Stimulated activated naive CD8-positive, alpha-beta T cell treated with anti-CD3 and anti-CD28 coated beads, Interleukin-15, Interleukin-2, amounts not matched to agents 100 U/mL and 50 U/mL, for 24 hours (primary cell): ENCODE data around the gene ERMP1.
A peak's percentile ranks its signal among the peaks of the same experiment; 100 is the strongest.
"Not testable (repeated sequence)": the region's sequence is repeated elsewhere in the genome, so short reads cannot be mapped to it uniquely, and the experiment has no call there.

Source experiments
- ATAC-seq: fragments of 150-1000 bp; cut with Tn5 transposase; one replicate; pipeline ENCODE4 v1.10.0; 2021
- DNase-seq: peaks from one replicate; pipeline ENCODE4 v3.0.0; 2021

Gene ERMP1

DNA sequence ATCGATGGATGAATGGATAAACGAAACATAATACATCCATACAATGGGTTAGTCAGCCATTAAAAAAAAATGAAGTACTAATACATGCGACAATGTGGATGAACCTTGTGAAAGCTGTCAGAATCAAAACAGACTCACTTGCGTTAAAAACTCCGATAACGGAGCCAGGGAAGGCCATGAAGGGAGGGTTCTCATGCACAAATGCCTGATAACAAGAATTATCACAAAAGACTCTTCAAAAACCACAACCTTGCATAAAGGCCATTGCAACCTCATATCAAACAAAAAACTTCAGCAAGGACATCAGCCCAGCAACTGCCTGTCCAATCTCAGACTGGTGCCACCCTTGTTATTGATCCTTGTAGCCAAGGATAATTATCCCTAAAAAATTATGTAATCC lies 13.7 kb downstream of the ERMP1 start:
- no peak for ATAC-seq
- no peak for DNase-seq

DNA sequence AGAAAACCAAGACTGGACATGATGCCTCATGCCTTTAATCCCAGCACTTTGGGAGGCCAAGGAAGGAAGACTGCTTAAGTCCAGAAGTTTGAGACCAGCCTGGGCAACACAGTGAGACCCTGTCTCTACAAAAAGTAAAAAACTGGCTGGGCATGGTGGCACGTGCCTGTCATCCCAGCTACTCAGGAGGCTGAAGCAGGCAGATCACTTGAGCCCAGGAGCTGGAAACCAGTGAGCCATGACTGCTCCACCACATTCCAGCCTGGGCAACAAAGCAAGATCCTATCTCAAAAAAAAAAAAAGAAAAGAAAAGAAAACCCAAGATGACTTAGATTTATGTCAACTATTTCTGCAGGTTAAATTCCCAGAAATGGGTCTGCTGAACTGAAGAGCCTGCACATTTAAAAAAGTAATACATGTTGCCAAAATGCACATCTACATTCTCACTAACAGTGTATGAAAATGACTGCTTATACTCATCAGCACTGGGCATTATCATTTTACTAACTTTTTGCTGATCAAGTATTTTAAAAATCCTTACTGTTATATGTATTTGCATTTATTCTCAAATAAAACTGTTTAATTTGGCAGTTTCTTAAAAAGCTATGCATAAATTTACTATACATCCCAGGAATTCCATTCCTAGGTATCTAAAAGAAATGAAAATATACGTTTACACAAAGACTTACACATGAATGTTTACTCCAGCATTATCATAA lies 14.3 kb downstream of the ERMP1 start:
- no peak for ATAC-seq

DNA sequence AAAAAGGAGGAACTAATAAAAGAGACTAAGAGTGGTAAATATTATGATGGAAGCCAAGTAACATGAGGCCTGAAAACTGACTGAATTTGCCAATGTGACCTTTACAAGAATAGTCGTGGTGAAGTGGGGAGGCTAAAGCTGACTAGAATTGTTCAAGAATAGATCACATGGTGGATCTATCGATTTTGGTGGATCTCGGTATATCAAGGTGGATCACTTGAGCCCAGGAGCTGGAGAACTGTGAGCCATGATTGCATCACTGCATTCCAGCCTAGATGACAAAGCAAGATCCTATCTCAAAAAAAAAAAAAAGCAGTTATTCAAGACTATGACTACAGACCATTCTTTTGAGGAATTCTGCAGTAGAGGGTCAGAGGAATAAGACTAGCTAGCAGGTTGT lies 15.1 kb downstream of the ERMP1 start:
- no peak for DNase-seq
- no peak for ATAC-seq

More for the DNA sequence above, 14.3 kb downstream of the ERMP1 start:
- DNase-seq: no peak

GRCh38 chr9:5815461-5815860 lies 17.5 kb downstream of the ERMP1 start:
- ATAC-seq (no peak), DNase-seq (no peak)

DNA sequence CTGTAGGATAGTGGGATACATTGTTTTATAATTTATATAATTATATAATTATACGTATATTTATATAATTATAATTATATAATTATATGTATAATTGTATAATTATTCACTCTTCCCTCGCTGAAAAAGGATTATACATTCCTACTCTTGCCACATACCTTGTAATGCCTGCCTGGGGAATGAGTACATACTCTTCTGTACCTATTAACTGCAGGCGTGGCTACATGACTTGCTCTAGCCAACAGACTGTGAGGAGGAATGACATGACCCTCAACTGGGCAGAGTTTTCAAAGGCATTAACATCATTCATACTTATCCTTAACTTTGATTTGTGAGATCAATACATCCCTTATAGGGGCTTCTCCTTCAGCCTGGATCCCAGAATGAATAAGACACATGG lies 19.1 kb downstream of the ERMP1 start:
- no peak for DNase-seq
- no peak for ATAC-seq

GRCh38 chr9:5811751-5812150 lies 21.2 kb downstream of the ERMP1 start:
- ATAC-seq: no peak
- DNase-seq: no peak

DNA sequence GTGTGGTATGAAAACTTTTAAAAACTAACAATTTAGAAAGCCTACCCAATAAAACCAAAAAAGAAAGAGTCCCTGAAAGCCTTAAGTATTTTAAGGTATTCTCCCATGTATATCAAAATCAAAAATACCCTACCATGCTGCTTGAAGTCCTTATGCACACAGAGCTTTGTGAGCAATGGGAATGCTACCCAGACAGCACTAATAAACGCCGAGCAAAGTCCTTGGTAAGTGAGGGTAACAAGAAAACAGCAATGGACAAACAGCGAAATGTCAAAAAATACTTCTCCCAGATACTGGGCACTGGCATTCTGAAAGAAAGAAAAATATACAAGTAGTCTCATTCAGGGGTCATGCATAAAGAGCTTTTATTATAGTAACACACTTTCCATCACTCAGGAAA lies 27.4 kb downstream of the ERMP1 start:
- DNase-seq (no peak), ATAC-seq (no peak)

DNA sequence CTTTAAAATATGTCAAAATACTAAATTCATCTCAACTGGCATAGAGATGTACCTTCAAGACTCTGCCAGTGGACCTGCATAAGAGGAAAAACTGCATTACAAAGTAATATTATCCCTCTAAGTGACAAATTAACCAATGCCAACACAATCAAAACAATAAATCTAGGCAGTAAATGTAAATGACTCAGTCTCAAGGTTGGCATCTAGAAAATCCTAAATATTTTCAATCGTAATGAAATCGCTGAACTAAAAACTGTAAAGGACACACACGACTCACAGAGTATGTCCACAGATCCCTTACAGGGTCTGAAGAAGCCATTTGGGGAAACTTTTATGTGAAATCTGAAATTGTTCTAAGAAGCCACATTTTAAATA lies 31.2 kb downstream of the ERMP1 start:
- DNase-seq (no peak), ATAC-seq (no peak)

DNA sequence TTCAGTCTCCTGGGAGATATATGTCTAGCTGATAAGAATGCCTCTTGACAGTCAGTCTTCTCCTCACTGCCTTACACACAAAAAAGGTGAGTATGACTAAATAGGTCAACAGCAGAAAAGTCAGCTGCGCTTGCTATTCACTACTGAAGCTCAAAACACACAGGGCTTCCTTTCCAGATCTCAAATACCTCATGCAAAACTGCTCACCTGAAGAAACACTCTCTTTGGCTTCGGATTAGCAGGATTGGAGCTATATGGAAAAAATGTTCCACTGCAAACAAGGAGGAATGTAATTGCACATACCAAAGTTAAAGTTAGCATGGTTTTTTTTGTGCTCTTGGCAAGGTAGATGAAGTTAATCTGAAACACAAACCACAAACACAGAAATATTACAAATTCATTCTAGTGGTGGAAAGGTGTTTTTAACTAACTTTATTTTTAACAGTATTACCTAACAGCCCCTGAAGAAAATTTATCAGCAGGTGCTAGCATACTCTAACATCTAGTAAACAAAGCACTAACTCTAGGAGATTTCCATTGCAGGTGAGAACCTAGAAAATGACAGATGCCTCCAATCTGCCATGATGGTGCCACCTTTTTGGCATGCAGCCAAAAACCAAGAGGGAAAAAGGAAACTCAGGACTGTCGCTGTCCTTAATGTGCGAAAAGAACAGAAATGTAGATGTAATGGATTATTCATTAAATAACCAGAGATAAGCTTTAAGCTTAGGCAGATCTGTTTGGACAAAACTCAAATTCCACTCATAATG lies 31.8 kb downstream of the ERMP1 start:
- ATAC-seq: no peak

DNA sequence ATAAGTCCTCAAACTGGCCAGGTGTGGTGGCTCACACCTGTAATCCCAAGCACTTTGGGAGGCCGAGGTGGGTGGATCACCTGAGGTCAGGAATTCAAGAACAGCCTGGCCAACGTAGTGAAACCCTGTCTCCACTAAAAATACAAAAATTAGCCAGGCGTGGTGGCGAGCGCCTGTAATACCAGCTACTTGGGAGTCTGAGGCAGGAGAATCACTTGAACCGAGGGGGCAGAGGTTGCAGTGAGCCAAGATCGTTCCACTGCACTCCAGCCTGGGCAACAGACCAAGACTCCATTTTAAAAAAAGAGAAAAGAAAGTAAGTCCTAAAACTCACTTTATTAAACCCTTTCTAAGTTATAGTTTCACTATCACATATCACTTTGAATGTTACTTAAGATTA lies 32.5 kb downstream of the ERMP1 start:
- ATAC-seq, DNase-seq: not testable (repeated sequence)

More for the DNA sequence above, 31.8 kb downstream of the ERMP1 start:
- no peak for DNase-seq

- no peak for DNase-seq
Observed at GRCh38 chr9:5799314-5799713, 33.6 kb downstream of the ERMP1 start.

GRCh38 chr9:5798581-5798980 lies 34.3 kb downstream of the ERMP1 start:
- peak; percentile 32 for ATAC-seq
- DNase-seq: no peak

More at GRCh38 chr9:5799314-5799713, 33.6 kb downstream of the ERMP1 start:
- no peak for ATAC-seq

GRCh38 chr9:5796298-5796697 lies 36.6 kb downstream of the ERMP1 start:
- ATAC-seq: no peak

GRCh38 chr9:5793812-5794211 lies 39.1 kb downstream of the ERMP1 start:
- DNase-seq: no peak
- no peak for ATAC-seq

More at GRCh38 chr9:5796298-5796697, 36.6 kb downstream of the ERMP1 start:
- no peak for DNase-seq

DNA sequence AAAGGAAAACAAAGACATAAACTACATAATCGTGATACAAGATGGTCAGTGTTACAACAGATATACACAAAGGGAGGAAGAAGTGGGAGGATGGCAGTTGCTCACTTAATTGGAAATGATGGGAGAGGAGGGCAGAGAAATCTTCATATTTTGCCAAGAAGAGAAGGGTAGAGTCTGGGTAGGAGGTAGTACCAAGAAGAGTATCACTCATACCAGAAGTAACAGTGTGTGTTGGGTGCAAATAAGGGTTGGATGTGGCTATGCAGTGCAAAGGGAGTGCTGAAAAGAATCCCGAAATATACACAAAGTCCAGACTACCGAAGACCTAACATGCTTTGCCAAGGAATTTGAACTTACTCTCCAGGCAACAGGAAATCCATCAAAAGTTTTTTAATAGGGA lies 41.0 kb downstream of the ERMP1 start:
- DNase-seq (no peak), ATAC-seq (no peak)

GRCh38 chr9:5790923-5791322 lies 42.0 kb downstream of the ERMP1 start:
- ATAC-seq (no peak), DNase-seq (no peak)

DNA sequence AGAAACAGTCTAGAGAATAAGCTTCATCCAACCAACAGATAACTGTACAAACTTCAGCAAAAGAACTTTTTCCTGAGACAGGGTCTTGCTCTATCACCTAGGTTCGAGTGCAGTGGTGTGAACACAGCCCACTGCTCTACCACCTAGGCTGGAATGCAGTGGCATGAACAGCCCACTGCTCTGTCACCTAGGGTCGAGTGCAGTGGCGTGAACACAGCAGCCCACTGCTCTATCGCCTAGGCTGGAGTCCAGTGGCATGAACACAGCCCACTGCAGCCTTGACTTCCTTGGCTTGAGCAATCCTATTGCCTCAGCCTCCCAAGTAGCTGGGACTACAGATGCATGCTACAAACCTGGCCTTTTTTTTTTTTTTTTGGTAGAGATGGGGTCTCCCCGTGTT lies 43.4 kb downstream of the ERMP1 start:
- no peak for ATAC-seq
- DNase-seq: no peak

- DNase-seq (no peak), ATAC-seq (peak; percentile 68)
Observed at GRCh38 chr9:5787759-5788302, 45.1 kb downstream of the ERMP1 start.

GRCh38 chr9:5787220-5787619 lies 45.7 kb downstream of the ERMP1 start:
- no peak for DNase-seq
- no peak for ATAC-seq

DNA sequence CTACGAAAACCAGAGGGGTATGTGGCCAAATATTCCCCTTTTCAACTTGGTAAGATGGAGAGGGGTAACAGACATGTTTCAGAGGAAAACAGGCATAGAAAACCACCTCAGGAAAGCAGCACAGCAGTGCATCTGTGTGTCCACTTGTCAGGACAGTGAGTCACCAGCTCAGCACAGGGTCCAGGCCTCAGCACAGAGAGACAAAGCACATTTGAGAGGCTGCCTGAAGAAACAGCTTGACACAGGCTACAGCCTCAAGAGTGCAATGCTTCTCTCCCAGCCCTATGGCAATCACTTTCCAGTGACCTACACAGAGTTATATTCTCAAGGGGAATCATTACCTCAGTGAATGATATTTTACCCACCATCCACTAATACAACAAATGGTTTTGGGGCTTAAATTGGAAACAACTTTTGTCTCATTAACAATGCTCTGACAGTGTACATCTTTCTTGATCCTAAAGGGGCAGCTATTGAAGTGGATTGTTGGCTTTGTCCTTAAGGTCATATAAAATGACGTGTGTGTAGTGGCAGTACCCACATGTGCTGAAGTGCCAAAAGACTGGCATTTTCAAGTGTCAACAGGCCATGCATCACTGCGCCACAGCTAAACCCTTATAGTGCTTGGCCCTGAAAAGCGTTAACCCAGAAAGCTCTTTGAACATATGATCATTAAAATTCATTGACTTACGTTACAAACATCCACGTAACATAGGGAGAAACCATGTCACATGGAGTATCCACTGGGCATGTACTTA lies 46.4 kb downstream of the ERMP1 start:
- no peak for ATAC-seq
- DNase-seq: no peak

GRCh38 chr9:5784526-5785315 lies 48.2 kb downstream of the ERMP1 start:
- no peak for ATAC-seq

DNA sequence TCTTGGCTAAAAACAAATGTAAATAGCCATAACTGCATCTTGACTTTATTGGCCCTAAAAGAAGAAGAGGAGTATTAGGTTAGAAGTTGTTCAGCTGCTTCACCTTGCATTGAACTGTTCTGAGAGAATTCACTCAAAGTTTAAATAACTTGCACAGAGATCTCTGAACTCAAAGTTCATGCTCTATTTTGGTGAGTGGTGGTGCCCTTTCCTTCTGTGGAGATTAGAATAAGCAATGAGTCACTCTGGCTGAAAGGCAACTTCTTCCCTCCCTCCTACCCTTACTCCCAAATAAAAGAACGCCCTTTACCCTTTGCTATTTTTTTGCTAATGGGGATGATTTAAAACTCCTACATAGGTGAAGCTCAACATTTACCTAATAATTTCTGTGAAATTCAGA lies 48.9 kb downstream of the ERMP1 start:
- DNase-seq (no peak), ATAC-seq (no peak)

More at GRCh38 chr9:5784526-5785315, 48.2 kb downstream of the ERMP1 start:
- DNase-seq: no peak
